ENCODE data around the gene CYB5RL.

DNA sequence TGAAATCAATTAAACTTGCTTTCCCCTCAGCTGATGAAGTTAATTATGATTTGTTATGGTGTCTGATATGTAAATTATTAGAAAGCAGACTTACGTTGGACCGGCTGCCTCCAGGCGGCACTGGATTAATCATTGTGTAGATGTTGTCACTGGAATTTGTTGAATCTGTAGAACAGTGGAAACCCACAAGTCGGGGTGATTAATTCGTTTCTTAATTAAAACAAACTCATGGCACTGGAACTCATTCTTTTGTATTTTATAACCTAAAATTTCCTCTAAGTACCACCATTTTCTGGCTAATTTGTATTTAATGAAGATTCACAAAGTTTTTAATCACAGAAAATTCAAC lies 39.2 kb upstream of the CYB5RL start:
- TF ChIP-seq, protein P1, sequence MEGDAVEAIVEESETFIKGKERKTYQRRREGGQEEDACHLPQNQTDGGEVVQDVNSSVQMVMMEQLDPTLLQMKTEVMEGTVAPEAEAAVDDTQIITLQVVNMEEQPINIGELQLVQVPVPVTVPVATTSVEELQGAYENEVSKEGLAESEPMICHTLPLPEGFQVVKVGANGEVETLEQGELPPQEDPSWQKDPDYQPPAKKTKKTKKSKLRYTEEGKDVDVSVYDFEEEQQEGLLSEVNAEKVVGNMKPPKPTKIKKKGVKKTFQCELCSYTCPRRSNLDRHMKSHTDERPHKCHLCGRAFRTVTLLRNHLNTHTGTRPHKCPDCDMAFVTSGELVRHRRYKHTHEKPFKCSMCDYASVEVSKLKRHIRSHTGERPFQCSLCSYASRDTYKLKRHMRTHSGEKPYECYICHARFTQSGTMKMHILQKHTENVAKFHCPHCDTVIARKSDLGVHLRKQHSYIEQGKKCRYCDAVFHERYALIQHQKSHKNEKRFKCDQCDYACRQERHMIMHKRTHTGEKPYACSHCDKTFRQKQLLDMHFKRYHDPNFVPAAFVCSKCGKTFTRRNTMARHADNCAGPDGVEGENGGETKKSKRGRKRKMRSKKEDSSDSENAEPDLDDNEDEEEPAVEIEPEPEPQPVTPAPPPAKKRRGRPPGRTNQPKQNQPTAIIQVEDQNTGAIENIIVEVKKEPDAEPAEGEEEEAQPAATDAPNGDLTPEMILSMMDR (IDR thresholded peaks at IDR 0.05), result no peak
- no peak for TF ChIP-seq POLR2A (IDR thresholded peaks at IDR 0.05)

All from thyroid gland (tissue), 4 donors.